ENCODE data around the gene SLC22A12. TPM values are rescaled to one million over a fixed set of nuclear protein-coding genes. Genes with fewer than 3 reads are reported as not detected.

Gene SLC22A12
- total RNA-seq, 4 donors from 2014 or later, result not detected

- no peak overlapping the region for H3K4me3 ChIP-seq (ENCODE audit: low read depth, poor library complexity, severe bottlenecking)
- DNase-seq (ENCODE audit: low spot score in 2 of 2), result no peak
- 39% methylated on average over 53 to 56 of the region's 56 CpGs for WGBS, 2 donors
- intact Hi-C loops (cut with DNase I; ENCODE audit: low total_unique reads), result no loop called here
- TF ChIP-seq CTCF (IDR thresholded peaks at IDR 0.05) (no peak), POLR2A (IDR thresholded peaks at IDR 0.05) (no peak)
Measured at GRCh38 chr11:64629796-64630562, 39.0 kb downstream of the SLC22A12 start.

- H3K4me3 ChIP-seq (ENCODE audit: low read depth, poor library complexity, severe bottlenecking), result no peak overlapping the region
- intact Hi-C loops (cut with DNase I; ENCODE audit: low total_unique reads), result no loop called here
- 81 to 90% methylated on average over 4 of the region's 4 CpGs for WGBS, 2 donors
- no peak for TF ChIP-seq POLR2A (IDR thresholded peaks at IDR 0.05)
- no peak for TF ChIP-seq CTCF (IDR thresholded peaks at IDR 0.05)
- DNase-seq (ENCODE audit: low spot score in 2 of 2), result no peak
Measured at GRCh38 chr11:64631675-64632074, 40.7 kb downstream of the SLC22A12 start.

GRCh38 chr11:64632237-64632636 lies 41.2 kb downstream of the SLC22A12 start:
- TF ChIP-seq POLR2A (IDR thresholded peaks at IDR 0.05) (no peak), CTCF (IDR thresholded peaks at IDR 0.05) (no peak)
- intact Hi-C loops (cut with DNase I; ENCODE audit: low total_unique reads), result no loop called here
- H3K4me3 ChIP-seq (ENCODE audit: low read depth, poor library complexity, severe bottlenecking), result no peak overlapping the region
- no peak for DNase-seq (ENCODE audit: low spot score in 2 of 2)
- 82 to 84% methylated on average over 6 of the region's 6 CpGs for WGBS, 2 donors

- TF ChIP-seq CTCF (IDR thresholded peaks at IDR 0.05), result no peak
- no peak for TF ChIP-seq POLR2A (IDR thresholded peaks at IDR 0.05)
- intact Hi-C loops (cut with DNase I; ENCODE audit: low total_unique reads), result no loop called here
- no peak overlapping the region for H3K4me3 ChIP-seq (ENCODE audit: low read depth, poor library complexity, severe bottlenecking)
- 88 to 90% methylated on average over 10 of the region's 10 CpGs for WGBS, 2 donors
- DNase-seq (ENCODE audit: low spot score in 2 of 2), result no peak
Measured at GRCh38 chr11:64632654-64633053, 41.6 kb downstream of the SLC22A12 start.

GRCh38 chr11:64633555-64634159 lies 42.6 kb downstream of the SLC22A12 start:
- no peak for TF ChIP-seq CTCF (IDR thresholded peaks at IDR 0.05)
- no peak for TF ChIP-seq POLR2A (IDR thresholded peaks at IDR 0.05)
- DNase-seq (ENCODE audit: low spot score in 2 of 2), result no peak
- WGBS, 2 donors, result 78 to 91% methylated on average over 7 of the region's 7 CpGs
- H3K4me3 ChIP-seq (ENCODE audit: low read depth, poor library complexity, severe bottlenecking), result no peak overlapping the region
- intact Hi-C loops (cut with DNase I; ENCODE audit: low total_unique reads), result no loop called here
